ENCODE results near the gene ACADVL.

ACADVL gene

GRCh38 chr17:7252176-7253043, 32.7 kb downstream of the ACADVL start, which contains the start of gene ELP5:
Gene ELP5, plus strand, starts transcription at chr17:7252215. Its CDS starts 336 bp downstream, at chr17:7252551.
- DNase-seq: peak; percentile 30

- no peak for DNase-seq
These were observed 33.3 kb downstream of the ACADVL start for GRCh38 chr17:7253082-7253481.

GRCh38 chr17:7254511-7254910, 34.8 kb downstream of the ACADVL start:
- no peak for DNase-seq

- DNase-seq: no peak
These were observed 37.2 kb downstream of the ACADVL start for GRCh38 chr17:7256766-7257456.

- no peak for DNase-seq
These were observed 39.2 kb downstream of the ACADVL start for GRCh38 chr17:7258731-7259554.

- DNase-seq: no peak
These were observed 39.8 kb downstream of the ACADVL start for GRCh38 chr17:7259555-7259889.

- DNase-seq: no peak
These were observed 40.4 kb downstream of the ACADVL start for GRCh38 chr17:7260151-7260550.

- DNase-seq: no peak
These were observed 41.1 kb downstream of the ACADVL start for GRCh38 chr17:7260651-7261378.

- no peak for DNase-seq
These were observed 41.8 kb downstream of the ACADVL start for GRCh38 chr17:7261379-7262191.

GRCh38 chr17:7262192-7262934, 42.6 kb downstream of the ACADVL start, which contains the start of gene CLDN7:
Gene CLDN7, minus strand, starts transcription at chr17:7262478. Its CDS starts 435 bp downstream, at chr17:7262043.
- no peak for DNase-seq

- DNase-seq: no peak
These were observed 43.4 kb downstream of the ACADVL start for GRCh38 chr17:7262935-7263800.

- DNase-seq: no peak
These were observed 44.0 kb downstream of the ACADVL start for GRCh38 chr17:7263801-7264078.

- no peak for DNase-seq
These were observed 47.0 kb downstream of the ACADVL start for GRCh38 chr17:7266784-7267183.
